HG03025 (cell line): Measurements from ENCODE around the gene AVL9.
"Not testable (repeated sequence)": the region's sequence is repeated elsewhere in the genome, so short reads cannot be mapped to it uniquely, and the experiment has no call there.

Source experiments
- ATAC-seq: cut with Tn5 transposase; IDR thresholded peaks from one replicate; pipeline ENCODE4 v1.9.1; 2021; ENCODE audit warnings: mild to moderate bottlenecking, moderate library complexity; ENCODE audit not compliant: unreplicated experiment, low FRiP score

AVL9 gene

DNA sequence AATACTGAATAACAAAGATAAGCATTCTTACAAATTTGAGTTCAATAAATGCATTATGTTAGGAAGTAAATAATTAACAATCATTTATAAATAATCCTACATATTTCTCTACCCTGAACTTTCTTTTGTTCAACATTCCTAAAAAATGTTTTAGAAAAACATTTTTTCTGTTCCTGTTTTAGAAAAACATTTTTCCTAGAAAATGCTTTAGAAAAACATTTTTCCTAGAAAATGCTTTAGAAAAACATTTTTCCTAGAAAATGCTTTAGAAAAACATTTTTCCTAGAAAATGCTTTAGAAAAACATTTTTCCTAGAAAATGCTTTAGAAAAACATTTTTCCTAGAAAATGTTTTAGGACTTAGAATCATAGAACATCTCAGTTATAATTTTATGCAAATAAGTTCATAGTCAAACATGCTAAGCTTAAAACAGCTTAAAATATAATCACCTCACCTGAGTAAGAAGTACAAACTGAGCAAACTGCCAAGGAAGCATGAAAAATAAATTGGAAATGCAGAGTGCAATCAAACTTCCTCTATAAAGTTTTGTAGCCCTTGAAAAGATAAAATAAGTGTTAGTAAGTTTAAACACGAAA is 139.6 kb downstream of the AVL9 start:
- not testable (repeated sequence) for ATAC-seq

GRCh38 chr7:32636725-32637462 is 141.6 kb downstream of the AVL9 start:
- not testable (repeated sequence) for ATAC-seq

DNA sequence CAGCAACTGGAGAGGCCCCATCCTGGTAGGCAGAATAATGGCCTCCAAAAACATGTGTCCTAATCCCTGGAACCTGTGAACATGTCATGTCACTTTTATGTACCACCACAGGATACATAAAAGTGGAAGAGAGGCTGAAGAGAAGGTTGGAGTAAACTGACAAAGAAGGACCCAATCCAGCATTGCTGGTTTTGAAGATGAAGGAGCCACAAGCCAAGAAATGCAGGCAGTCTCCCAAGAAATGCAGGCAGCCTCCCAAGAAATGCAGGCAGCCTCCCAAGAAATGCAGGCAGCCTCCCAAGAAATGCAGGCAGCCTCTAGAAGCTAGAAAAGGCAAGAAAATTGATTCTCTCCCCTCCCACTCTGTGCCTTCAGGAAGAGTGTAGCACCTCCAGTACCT is 142.3 kb downstream of the AVL9 start:
- ATAC-seq: not testable (repeated sequence)
